ENCODE measurements around the gene TASP1. TPM values are rescaled to one million over a fixed set of nuclear protein-coding genes. Genes with fewer than 3 reads are reported as not detected.
"Not testable (repeated sequence)": the region's sequence is repeated elsewhere in the genome, so short reads cannot be mapped to it uniquely, and the experiment has no call there.

TASP1 gene
- total and polyA plus RNA-seq, 2 donors (not counting 1 experiment from before 2014, with no cell fraction given), result 6.4 to 23.9 TPM

DNA sequence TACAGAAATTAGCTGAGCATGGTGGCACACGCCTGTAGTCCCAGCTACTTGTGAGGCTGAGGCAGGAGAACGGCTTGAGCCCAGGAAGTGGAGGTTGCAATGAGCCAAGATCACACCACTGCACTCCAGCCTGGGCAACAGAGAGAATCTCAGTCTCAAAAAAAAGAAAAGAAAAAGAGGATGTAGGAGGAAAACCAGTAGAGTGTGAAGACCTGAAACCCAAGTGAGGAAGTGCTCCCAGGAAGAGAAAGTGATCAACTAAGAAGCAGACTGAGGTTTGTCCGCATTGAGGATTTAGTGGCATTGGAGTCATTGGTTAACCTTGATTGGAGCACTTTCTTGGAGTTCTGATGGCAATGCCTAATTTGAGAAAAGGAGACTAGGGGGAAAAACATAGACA lies 20.6 kb upstream of the TASP1 start:
- DNase-seq (peak; percentile 78), ATAC-seq (ENCODE audit: low read depth) (peak; percentile 98)
- H3K79me2 ChIP-seq (ENCODE audit: control insufficient read depth, insufficient read depth, low read length), result no peaks in the 10 kb centered on the region
- no peak overlapping the region for H3K9ac ChIP-seq (ENCODE audit: low read length)
- Mint-ChIP-seq H3K4me1 (peaks cover 21% of the 10 kb centered on the region), H3K4me3 (peak overlapping the region; percentile 42), H3K27ac (peak overlapping the region; percentile 68), H3K27me3 (peaks cover 6% of the 10 kb centered on the region), H3K9me3 (ENCODE audit: insufficient read depth) (no peaks in the 10 kb centered on the region)
- peaks cover 0 to 5% (median 0%) of the 10 kb centered on the region in 3 donors for H3K9me3 ChIP-seq (ENCODE audit: control extremely low read depth in 1 of 3, control insufficient read depth in 2 of 3, insufficient read depth in 1 of 3, low read length in 2 of 3)
- ChIA-PET CTCF (no interaction called here), POLR2A (no interaction called here)
- no peaks in the 10 kb centered on the region for H3K27me3 ChIP-seq (replicated peaks in 1 of 4; ENCODE audit: control extremely low read depth in 1 of 4, control insufficient read depth in 3 of 4, insufficient read depth in 4 of 4, low read length in 3 of 4)
- 7% methylated on average over 3 of the region's 3 CpGs for WGBS (ENCODE audit: insufficient coverage)
- H3K4me1 ChIP-seq (ENCODE audit: control insufficient read depth in 2 of 2, insufficient read depth in 2 of 2, low read length in 2 of 2), result peaks cover 21% of the 10 kb centered on the region in 2 donors
- intact Hi-C loops (cut with micrococcal nuclease), result loop anchor here (1.0 kb wide), 1 partner anchor 20 kb away; no protein-coding TSS in a partner anchor
- no peak for TF ChIP-seq EZH2 (IDR thresholded peaks at IDR 0.05; ENCODE audit: borderline replicate concordance, insufficient read depth, low read depth, low read length, poor library complexity, severe bottlenecking)
- TF ChIP-seq CTCF (IDR thresholded peaks at IDR 0.05), result no peak
- H3K27ac ChIP-seq (ENCODE audit: low read length in 2 of 2), result peak overlapping the region in 1 of 2 donors; percentile 55
- H4K20me1 ChIP-seq (ENCODE audit: control insufficient read depth, insufficient read depth, low read length, poor library complexity, severe bottlenecking), result no peaks in the 10 kb centered on the region
- H2AFZ ChIP-seq (ENCODE audit: insufficient read depth, low read depth, low read length, poor library complexity, severe bottlenecking), result no peak overlapping the region
- H3K4me3 ChIP-seq (ENCODE audit: control extremely low read depth in 1 of 5, extremely low read depth in 1 of 5, insufficient read depth in 1 of 5, low read depth in 2 of 5, low read length in 4 of 5), result peak overlapping the region in 1 of 5 experiments; percentile 27
- H3K4me2 ChIP-seq (replicated peaks; ENCODE audit: low read depth, low read length, poor library complexity, severe bottlenecking), result peak overlapping the region; percentile 66
- no peaks in the 10 kb centered on the region for H3K36me3 ChIP-seq (replicated peaks in 1 of 2; ENCODE audit: control extremely low read depth in 1 of 2, control insufficient read depth in 1 of 2, extremely low read depth in 1 of 2, insufficient read depth in 2 of 2, low read length in 1 of 2)

- intact Hi-C loops (cut with micrococcal nuclease); H3K27me3 ChIP-seq (replicated peaks in 1 of 4; ENCODE audit: control extremely low read depth in 1 of 4, control insufficient read depth in 3 of 4, insufficient read depth in 4 of 4, low read length in 3 of 4); ATAC-seq (ENCODE audit: low read depth); H3K27ac Mint-ChIP-seq; H4K20me1 ChIP-seq (ENCODE audit: control insufficient read depth, insufficient read depth, low read length, poor library complexity, severe bottlenecking); H2AFZ ChIP-seq (ENCODE audit: insufficient read depth, low read depth, low read length, poor library complexity, severe bottlenecking); POLR2A ChIA-PET; H3K4me3 Mint-ChIP-seq; H3K4me3 ChIP-seq (ENCODE audit: control extremely low read depth in 1 of 5, extremely low read depth in 1 of 5, insufficient read depth in 1 of 5, low read depth in 2 of 5, low read length in 4 of 5); H3K27ac ChIP-seq (ENCODE audit: low read length in 2 of 2); H3K9ac ChIP-seq (ENCODE audit: low read length); H3K9me3 Mint-ChIP-seq (ENCODE audit: insufficient read depth); H3K36me3 ChIP-seq (replicated peaks in 1 of 2; ENCODE audit: control extremely low read depth in 1 of 2, control insufficient read depth in 1 of 2, extremely low read depth in 1 of 2, insufficient read depth in 2 of 2, low read length in 1 of 2); H3K9me3 ChIP-seq (ENCODE audit: control extremely low read depth in 1 of 3, control insufficient read depth in 2 of 3, insufficient read depth in 1 of 3, low read length in 2 of 3); H3K4me2 ChIP-seq (replicated peaks; ENCODE audit: low read depth, low read length, poor library complexity, severe bottlenecking); DNase-seq; H3K79me2 ChIP-seq (ENCODE audit: control insufficient read depth, insufficient read depth, low read length); H3K27me3 Mint-ChIP-seq: not testable (repeated sequence)
- CTCF ChIA-PET, result interaction anchor here (1.0 kb wide), 1 partner anchor 20 kb away, joined by 4 read pairs; no protein-coding TSS in a partner anchor
- H3K4me1 Mint-ChIP-seq, result peaks cover 21% of the 10 kb centered on the region
- H3K4me1 ChIP-seq (ENCODE audit: control insufficient read depth in 2 of 2, insufficient read depth in 2 of 2, low read length in 2 of 2), result peaks cover 21% of the 10 kb centered on the region in 2 donors
- no CpG with 5 or more reads among the region's 5 CpGs for WGBS (ENCODE audit: insufficient coverage)
Measured at GRCh38 chr20:13658060-13658459, 19.3 kb upstream of the TASP1 start.

Data from B cell (primary cell).